Spleen (tissue), 11 donors: ENCODE results near the gene RGS6. TPM values are rescaled to one million over a fixed set of nuclear protein-coding genes. Genes with fewer than 3 reads are reported as not detected.

Source experiments
- DNase-seq: peaks from one replicate; pipeline ENCODE4 v3.0.0-alpha.2; 2020
- H3K27ac ChIP-seq, 8 donors: fragments of 200-600 bp; sonication (generic) in 7 of 8; 1 replicate in 4 of 8; 2 replicates in 4 of 8; pipeline versions ENCODE4 v1.5.0 to v1.8.0; 2016 to 2021; ENCODE audit warnings: inconsistent platforms in 4 of 8, mild to moderate bottlenecking in 4 of 8, moderate library complexity in 1 of 8
- H3K27me3 ChIP-seq, 7 donors: fragments of 200-600 bp; sonication (generic) in 6 of 7; replicated peaks in 1 of 7; 1 replicate in 4 of 7; 2 replicates in 3 of 7; pipeline versions ENCODE4 v1.5.0 to v1.8.0; 2016 to 2021; ENCODE audit warnings: inconsistent platforms in 3 of 7, mild to moderate bottlenecking in 1 of 7
- H3K36me3 ChIP-seq, 6 donors: fragments of 200-600 bp; sonication (generic) in 5 of 6; 1 replicate in 4 of 6; 2 replicates in 2 of 6; pipeline versions ENCODE4 v1.5.0 to v1.8.0; 2016 to 2021; ENCODE audit warnings: inconsistent platforms in 2 of 6
- H3K4me1 ChIP-seq, 6 donors: fragments of 200-600 bp; sonication (generic) in 5 of 6; 1 replicate in 3 of 6; 2 replicates in 3 of 6; pipeline versions ENCODE4 v1.5.0 to v1.8.0; 2016 to 2021; ENCODE audit warnings: inconsistent platforms in 3 of 6
- H3K4me3 ChIP-seq, 8 donors: fragments of 200-600 bp; sonication (generic) in 7 of 8; 1 replicate in 4 of 8; 2 replicates in 4 of 8; pipeline versions ENCODE4 v1.5.0 to v1.8.0; 2016 to 2021; ENCODE audit warnings: inconsistent platforms in 4 of 8, mild to moderate bottlenecking in 4 of 8, moderate library complexity in 2 of 8
- H3K9me3 ChIP-seq, 8 donors: fragments of 200-600 bp; sonication (generic) in 7 of 8; 1 replicate in 4 of 8; 2 replicates in 4 of 8; pipeline versions ENCODE4 v1.5.0 to v1.8.0; 2016 to 2021; ENCODE audit warnings: inconsistent platforms in 4 of 8
- CTCF ChIP-seq, 11 experiments: fragments of 200-600 bp in 7 of 11; fragments of 450-650 bp in 4 of 11; sonication (generic) in 4 of 11; IDR thresholded peaks in 8 of 11; conservative IDR thresholded peaks in 3 of 11; 1 replicate in 7 of 11; 2 replicates in 4 of 11; pipeline versions ENCODE4 v1.4.0 to v1.8.0; 2016 to 2021; ENCODE audit warnings: antibody characterized with exemption in 11 of 11, inconsistent platforms in 4 of 11, mild to moderate bottlenecking in 1 of 11
- POLR2A ChIP-seq, 3 donors: fragments of 450-650 bp; IDR thresholded peaks; one replicate each; pipeline ENCODE4 v1.5.1; 2017; ENCODE audit warnings: antibody characterized with exemption in 3 of 3, mild to moderate bottlenecking in 1 of 3
- POLR2AphosphoS5 ChIP-seq, 3 donors: sonication (generic); formaldehyde crosslinking; IDR thresholded peaks; one replicate each; pipeline ENCODE4 v1.5.1; 2017; ENCODE audit warnings: antibody characterized with exemption in 3 of 3
- WGBS, 5 donors: extraction: QIAGEN DNeasy Blood & Tissue Kit in 3 of 5; methylation state at CpG; one replicate each; pipeline versions ENCODE4 v1.1.5 to v1.1.7; 2013 to 2018; 5-methylcytosine and 5-hydroxymethylcytosine counted together
- intact Hi-C: fragments of 100-400 bp; cut with DNase I; formaldehyde crosslinking; loops from one replicate; pipeline ENCODE4 v1.15.0; 2023; ENCODE audit warnings: low total_unique reads
- polyA plus RNA-seq, 3 donors: library from polyadenylated mRNA; stranded (reverse); fragments of 200-250 nt; gene quantifications; one replicate each; pipeline ENCODE4 v1.2.1, GENCODE V29; 2013
- total RNA-seq, 7 donors: library from RNA; depleted of rRNA in 3 of 7; stranded (reverse); fragments of >200 nt in 3 of 7; fragmentation: NEBNext Ultra II Directional in 4 of 7; extraction: Animal tissue kit (Norgen Biotek cat#: 25700) in 4 of 7; gene quantifications; one replicate each; pipeline versions ENCODE4 v1.1.0 to v1.2.1, GENCODE V29; 2016 to 2021
- donor health status: healthy with polysubstance abuse.
- donor health status: DM: no; HTN: no; CAD: no; lungs with moderate emphysema.
- donor health status: DM: no; HTN: no; CAD: no.
- donor health status: Bipolar disorder and iron deficiency.
- donor health status: healthy.
- donor health status: DM: no; HTN: no; CAD: no.
- donor health status: DM: yes; HTN: yes; CAD: no.

The RGS6 gene
- total and polyA plus RNA-seq, 10 donors: 0.20 to 8.1 (median 2.3) TPM

DNA sequence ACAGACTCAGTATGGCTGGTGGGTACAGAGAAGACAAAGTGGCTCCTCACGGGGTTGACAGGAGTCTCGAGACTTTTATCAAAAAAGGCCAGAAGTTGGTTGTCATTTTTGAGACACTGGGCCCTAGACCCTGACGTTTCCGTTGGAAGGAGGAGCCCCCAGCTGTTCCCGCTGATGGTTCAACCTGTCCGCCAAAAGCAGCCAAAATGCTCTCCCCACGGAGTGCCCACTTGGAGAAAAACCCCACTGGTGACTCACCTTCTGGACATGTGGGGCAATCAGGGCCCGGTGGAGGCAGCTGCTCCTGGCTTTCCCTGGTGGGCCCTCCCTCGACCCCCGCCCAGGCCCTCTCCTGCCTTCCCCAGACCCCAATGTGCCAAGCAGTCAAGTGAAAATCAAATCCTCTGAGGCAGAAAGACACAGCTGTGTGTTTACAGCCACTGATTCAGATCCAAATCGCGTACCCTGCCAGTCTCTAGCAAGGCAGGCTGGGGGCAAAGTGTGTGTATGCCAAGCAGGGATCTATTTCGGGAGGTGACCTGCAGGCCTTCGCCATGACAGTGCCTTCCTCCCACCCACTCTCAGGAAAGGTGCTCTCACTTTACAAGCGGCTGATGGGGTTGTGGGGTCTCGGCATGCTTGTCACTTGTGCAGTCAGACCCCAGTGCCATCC, 614.3 kb downstream of the RGS6 start:
- no peaks in the 10 kb centered on the region for H3K9me3 ChIP-seq
- no peaks in the 10 kb centered on the region for H3K36me3 ChIP-seq
- no peak overlapping the region for H3K4me3 ChIP-seq
- TF ChIP-seq POLR2AphosphoS5 (IDR thresholded peaks at IDR 0.05): no peak
- no peak for TF ChIP-seq CTCF (IDR thresholded peaks at IDR 0.05 in 8 of 11, conservative IDR thresholded peaks at IDR 0.05 in 3 of 11)
- no peak for TF ChIP-seq POLR2A (IDR thresholded peaks at IDR 0.05)
- DNase-seq: no peak
- intact Hi-C loops: no loop called here
- H3K27me3 ChIP-seq: no peaks in the 10 kb centered on the region
- H3K4me1 ChIP-seq: peaks cover 0 to 42% (median 16%) of the 10 kb centered on the region in 6 donors
- 67 to 85% (median 83%) methylated on average over 16 of the region's 16 CpGs for WGBS, 5 donors
- peak overlapping the region in 2 of 8 donors; percentile 19 to 28 for H3K27ac ChIP-seq

DNA sequence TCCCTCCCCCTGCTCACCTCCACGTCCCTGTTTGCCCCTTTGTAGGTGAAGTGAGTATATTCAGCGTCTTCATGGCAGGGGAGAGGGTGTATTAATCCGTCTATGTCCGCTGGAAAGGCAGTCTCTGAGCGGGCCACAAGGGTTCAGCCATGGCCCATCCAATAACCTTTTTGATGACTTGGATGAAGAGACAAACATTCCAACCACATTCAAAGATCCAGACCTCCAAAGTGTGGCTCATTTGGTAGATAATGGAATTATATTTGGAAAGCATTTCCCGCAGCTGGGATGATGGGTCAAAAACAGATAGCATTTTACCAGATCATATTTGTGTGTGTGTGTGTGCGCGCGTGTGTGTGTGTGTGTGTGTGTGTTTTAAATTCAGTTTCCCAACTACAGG, 615.8 kb downstream of the RGS6 start:
- Histone ChIP-seq H3K36me3 (no peaks in the 10 kb centered on the region), H3K27me3 (peaks cover 0 to 10% (median 0%) of the 10 kb centered on the region in 7 donors), H3K9me3 (no peaks in the 10 kb centered on the region), H3K4me3 (no peak overlapping the region), H3K4me1 (peaks cover 0 to 41% (median 16%) of the 10 kb centered on the region in 6 donors), H3K27ac (no peak overlapping the region)
- WGBS, 5 donors: 82 to 96% (median 92%) methylated on average over 9 of the region's 9 CpGs
- TF ChIP-seq POLR2AphosphoS5 (IDR thresholded peaks at IDR 0.05): no peak
- no peak for TF ChIP-seq POLR2A (IDR thresholded peaks at IDR 0.05)
- TF ChIP-seq CTCF (IDR thresholded peaks at IDR 0.05 in 8 of 11, conservative IDR thresholded peaks at IDR 0.05 in 3 of 11): no peak
- intact Hi-C loops: no loop called here
- DNase-seq: no peak

DNA sequence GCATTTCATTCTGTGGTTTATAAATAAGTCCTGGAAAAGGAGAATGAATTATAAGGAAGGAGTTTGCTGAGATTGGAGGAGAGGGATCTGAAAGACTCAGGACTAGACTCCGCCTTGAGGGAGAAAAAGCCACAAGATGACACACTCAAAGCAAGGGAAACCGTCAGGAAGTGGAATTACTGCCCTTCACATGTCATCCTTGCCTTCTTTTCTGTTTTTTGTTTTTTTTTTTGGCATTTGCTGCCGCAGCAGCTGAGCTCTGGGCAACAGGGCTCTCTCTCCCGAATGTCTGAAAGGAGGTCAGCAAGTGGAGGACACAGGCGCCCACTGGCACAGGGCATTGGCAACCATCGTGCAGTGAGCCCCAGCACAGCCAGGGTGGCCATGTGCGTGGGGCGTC, 616.8 kb downstream of the RGS6 start:
- intact Hi-C loops: no loop called here
- WGBS, 5 donors: 72 to 89% (median 77%) methylated on average over 7 to 8 of the region's 8 CpGs
- Histone ChIP-seq H3K9me3 (no peaks in the 10 kb centered on the region), H3K27ac (no peak overlapping the region), H3K4me1 (peaks cover 0 to 31% (median 16%) of the 10 kb centered on the region in 6 donors), H3K36me3 (no peaks in the 10 kb centered on the region), H3K4me3 (no peak overlapping the region), H3K27me3 (peaks cover 0 to 20% (median 0%) of the 10 kb centered on the region in 7 donors)
- DNase-seq: no peak
- no peak for TF ChIP-seq POLR2A (IDR thresholded peaks at IDR 0.05)

- Histone ChIP-seq H3K27ac (no peak overlapping the region), H3K9me3 (no peaks in the 10 kb centered on the region), H3K4me1 (peaks cover 0 to 23% (median 11%) of the 10 kb centered on the region in 6 donors), H3K4me3 (no peak overlapping the region), H3K27me3 (peaks cover 0 to 20% (median 0%) of the 10 kb centered on the region in 7 donors), H3K36me3 (no peaks in the 10 kb centered on the region)
- intact Hi-C loops: no loop called here
- TF ChIP-seq POLR2A (IDR thresholded peaks at IDR 0.05): no peak
- TF ChIP-seq POLR2AphosphoS5 (IDR thresholded peaks at IDR 0.05): no peak
- TF ChIP-seq CTCF (IDR thresholded peaks at IDR 0.05 in 8 of 11, conservative IDR thresholded peaks at IDR 0.05 in 3 of 11): no peak
- WGBS, 5 donors: 77 to 91% (median 80%) methylated on average over 6 of the region's 6 CpGs
- no peak for DNase-seq
Measured at GRCh38 chr14:72549854-72550253, 617.6 kb downstream of the RGS6 start.
